ENCODE data around the gene CCM2.

Gene CCM2

GRCh38 chr7:45082831-45083331 is 82.9 kb downstream of the CCM2 start:
- no peak for DNase-seq (ENCODE audit: low read depth)

- no peak for DNase-seq (ENCODE audit: low read depth)
Measured at GRCh38 chr7:45084336-45084735, 84.3 kb downstream of the CCM2 start.

- no peak for DNase-seq (ENCODE audit: low read depth)
Measured at GRCh38 chr7:45084901-45085618, 85.1 kb downstream of the CCM2 start.

- DNase-seq (ENCODE audit: low read depth) = no peak
Measured at GRCh38 chr7:45085619-45086200, 85.7 kb downstream of the CCM2 start.

GRCh38 chr7:45086331-45087065 is 86.5 kb downstream of the CCM2 start:
- no peak for DNase-seq (ENCODE audit: low read depth)

GRCh38 chr7:45087301-45088145 is 87.5 kb downstream of the CCM2 start:
- DNase-seq (ENCODE audit: low read depth) = no peak

- DNase-seq (ENCODE audit: low read depth) = no peak
Measured at GRCh38 chr7:45088146-45088701, 88.2 kb downstream of the CCM2 start.

- DNase-seq (ENCODE audit: low read depth) = no peak
Measured at GRCh38 chr7:45088821-45089340, 88.9 kb downstream of the CCM2 start, which contains the start of gene NACAD. Gene NACAD (minus strand): TSS chr7:45088969. CDS start chr7:45088894, 75 bp downstream.

GRCh38 chr7:45089341-45089891 is 89.4 kb downstream of the CCM2 start:
- DNase-seq (ENCODE audit: low read depth) = peak; percentile 42

GRCh38 chr7:45092100-45092930 is 92.3 kb downstream of the CCM2 start:
- DNase-seq (ENCODE audit: low read depth) = peak; percentile 39

GRCh38 chr7:45092931-45093235 is 92.9 kb downstream of the CCM2 start:
- DNase-seq (ENCODE audit: low read depth) = no peak

- DNase-seq (ENCODE audit: low read depth) = no peak
Measured at GRCh38 chr7:45098983-45099839, 99.2 kb downstream of the CCM2 start.

GRCh38 chr7:45099891-45100760 is 100.1 kb downstream of the CCM2 start:
- DNase-seq (ENCODE audit: low read depth) = no peak

GRCh38 chr7:45100761-45101480 is 100.9 kb downstream of the CCM2 start:
- DNase-seq (ENCODE audit: low read depth) = no peak

- DNase-seq (ENCODE audit: low read depth) = no peak
Measured at GRCh38 chr7:45101748-45102147, 101.7 kb downstream of the CCM2 start.

GRCh38 chr7:45102785-45103712 is 103.0 kb downstream of the CCM2 start:
- no peak for DNase-seq (ENCODE audit: low read depth)

All from iris pigment epithelial cell (primary cell).